Measurements from ENCODE around the gene HMGCLL1. TPM values are rescaled to one million over a fixed set of nuclear protein-coding genes. Genes with fewer than 3 reads are reported as not detected.

Gene HMGCLL1
- total RNA-seq, 1 donor from 2014 or later = 4.3 TPM

GRCh38 chr6:55560290-55560885 is 18.6 kb downstream of the HMGCLL1 start:
- no peak overlapping the region for H3K4me3 ChIP-seq
- DNase-seq (no peak), ATAC-seq (no peak)
- H3K27me3 ChIP-seq (ENCODE audit: low read depth) = no peaks in the 10 kb centered on the region
- H3K36me3 ChIP-seq = no peaks in the 10 kb centered on the region
- H3K27ac ChIP-seq = no peak overlapping the region
- no peak for TF ChIP-seq CTCF (IDR thresholded peaks at IDR 0.05)
- intact Hi-C loops (cut with DNase I) = no loop called here
- H3K9me3 ChIP-seq = no peaks in the 10 kb centered on the region
- H3K4me1 ChIP-seq = no peaks in the 10 kb centered on the region

GRCh38 chr6:55557146-55557545 is 21.8 kb downstream of the HMGCLL1 start:
- Histone ChIP-seq H3K36me3 (no peaks in the 10 kb centered on the region), H3K27me3 (ENCODE audit: low read depth) (no peaks in the 10 kb centered on the region), H3K4me3 (no peak overlapping the region), H3K9me3 (no peaks in the 10 kb centered on the region), H3K4me1 (no peaks in the 10 kb centered on the region), H3K27ac (no peak overlapping the region)
- DNase-seq = no peak
- no peak for ATAC-seq
- no peak for TF ChIP-seq CTCF (IDR thresholded peaks at IDR 0.05)
- intact Hi-C loops (cut with DNase I) = no loop called here

- H3K27ac ChIP-seq = no peak overlapping the region
- no peaks in the 10 kb centered on the region for H3K4me1 ChIP-seq
- H3K9me3 ChIP-seq = no peaks in the 10 kb centered on the region
- no peak for TF ChIP-seq CTCF (IDR thresholded peaks at IDR 0.05)
- DNase-seq = no peak
- no peaks in the 10 kb centered on the region for H3K27me3 ChIP-seq (ENCODE audit: low read depth)
- H3K36me3 ChIP-seq = no peaks in the 10 kb centered on the region
- intact Hi-C loops (cut with DNase I) = no loop called here
- no peak overlapping the region for H3K4me3 ChIP-seq
- no peak for ATAC-seq
Measured at GRCh38 chr6:55545791-55546190, 33.2 kb downstream of the HMGCLL1 start.

- Histone ChIP-seq H3K4me1 (no peaks in the 10 kb centered on the region), H3K27me3 (ENCODE audit: low read depth) (no peaks in the 10 kb centered on the region), H3K4me3 (no peak overlapping the region), H3K36me3 (no peaks in the 10 kb centered on the region), H3K9me3 (no peaks in the 10 kb centered on the region), H3K27ac (no peak overlapping the region)
- TF ChIP-seq CTCF (IDR thresholded peaks at IDR 0.05) = no peak
- intact Hi-C loops (cut with DNase I) = no loop called here
- ATAC-seq = no peak
- no peak for DNase-seq
Measured at GRCh38 chr6:55543633-55544309, 35.2 kb downstream of the HMGCLL1 start.

GRCh38 chr6:55541024-55541423 is 38.0 kb downstream of the HMGCLL1 start:
- DNase-seq = no peak
- Histone ChIP-seq H3K9me3 (no peaks in the 10 kb centered on the region), H3K27me3 (ENCODE audit: low read depth) (no peaks in the 10 kb centered on the region), H3K4me1 (no peaks in the 10 kb centered on the region), H3K36me3 (no peaks in the 10 kb centered on the region), H3K4me3 (no peak overlapping the region), H3K27ac (no peak overlapping the region)
- no peak for TF ChIP-seq CTCF (IDR thresholded peaks at IDR 0.05)
- ATAC-seq = no peak
- intact Hi-C loops (cut with DNase I) = no loop called here
